Caco-2 (cell line): ENCODE results near the gene FLOT1. TPM values are rescaled to one million over a fixed set of nuclear protein-coding genes. Genes with fewer than 3 reads are reported as not detected.

ENCODE experiments used
- BruUV-seq: library from RNA; stranded (reverse); fragments of 400-500 nt; replicated peaks from 2 replicates; lab custom pipeline; 2021; lab: Mats Ljungman, UMichigan
- CTCF ChIA-PET: fragments of 300-600 bp; sonication (Branson Sonifier 250); formaldehyde crosslinking; loops from one replicate; lab custom pipeline; 2022; ENCODE audit warnings: antibody characterized with exemption; lab: Charles Lee
- POLR2A ChIA-PET: fragments of 300-600 bp; sonication (Branson Sonifier 250); formaldehyde crosslinking; loops from one replicate; lab custom pipeline; 2022; ENCODE audit warnings: antibody characterized with exemption; lab: Charles Lee
- DNase-seq, 2 experiments: peaks; one replicate each; pipeline versions ENCODE4 v3.0.0 to v3.0.0-alpha.2; 2020 to 2022
- H3K27me3 ChIP-seq: replicated peaks from 2 replicates; pipeline ENCODE4 v1.6.0; 2011; ENCODE audit warnings: low read length; ENCODE audit not compliant: control insufficient read depth, insufficient read depth
- H3K36me3 ChIP-seq: 2 replicates; pipeline ENCODE4 v1.5.1; 2011; ENCODE audit warnings: low read length; ENCODE audit not compliant: control insufficient read depth, insufficient read depth
- H3K4me1 ChIP-seq: fragments of 250-450 bp; sonication (Bioruptor Pico); 2 replicates; pipeline ENCODE4 v1.5.1; 2020; ENCODE audit warnings: mild to moderate bottlenecking
- H3K4me3 ChIP-seq: 2 replicates; pipeline ENCODE4 v1.5.1; 2011; ENCODE audit warnings: low read depth, mild to moderate bottlenecking, control low read depth, low read length
- H3K9me3 ChIP-seq: fragments of 250-450 bp; sonication (Bioruptor Pico); 2 replicates; pipeline ENCODE4 v1.5.1; 2020; ENCODE audit warnings: mild to moderate bottlenecking, moderate library complexity
- H3K27ac Mint-ChIP-seq: one replicate; pipeline ENCODE4 v1.8.0; 2022; ENCODE audit warnings: mixed read lengths; ENCODE audit not compliant: unreplicated experiment
- H3K27me3 Mint-ChIP-seq: one replicate; pipeline ENCODE4 v1.8.0; 2022; ENCODE audit warnings: mixed read lengths; ENCODE audit not compliant: insufficient read depth, unreplicated experiment
- H3K36me3 Mint-ChIP-seq: one replicate; pipeline ENCODE4 v1.8.0; 2022; ENCODE audit warnings: mild to moderate bottlenecking, mixed read lengths; ENCODE audit not compliant: insufficient read depth, unreplicated experiment
- H3K4me1 Mint-ChIP-seq: one replicate; pipeline ENCODE4 v1.8.0; 2022; ENCODE audit warnings: low read depth, mixed read lengths; ENCODE audit not compliant: unreplicated experiment
- H3K4me3 Mint-ChIP-seq: one replicate; pipeline ENCODE4 v1.8.0; 2022; ENCODE audit warnings: mild to moderate bottlenecking, moderate library complexity, mixed read lengths; ENCODE audit not compliant: unreplicated experiment
- H3K9me3 Mint-ChIP-seq: one replicate; pipeline ENCODE4 v1.8.0; 2022; ENCODE audit warnings: mixed read lengths; ENCODE audit not compliant: unreplicated experiment
- CTCF ChIP-seq, 2 experiments: fragments of 200-600 bp in 1 of 2; IDR thresholded peaks; 1 replicate in 1 of 2; 2 replicates in 1 of 2; pipeline versions ENCODE4 v1.5.1 to v1.8.0; 2011 to 2022; ENCODE audit warnings: antibody characterized with exemption in 1 of 2, control low read depth in 1 of 2, inconsistent platforms in 1 of 2, low read depth in 1 of 2, low read length in 1 of 2, mild to moderate bottlenecking in 1 of 2, moderate library complexity in 1 of 2; ENCODE audit not compliant: insufficient read depth in 1 of 2, severe bottlenecking in 1 of 2, unreplicated experiment in 1 of 2
- intact Hi-C: fragments of 100-400 bp; cut with micrococcal nuclease; formaldehyde crosslinking; loops from one replicate; pipeline ENCODE4 v1.10.0; 2022; ENCODE audit not compliant: unreplicated experiment
- total RNA-seq: library from RNA; stranded (reverse); gene quantifications from 2 replicates; pipeline ENCODE4 v1.2.3, GENCODE V29; 2022

FLOT1 gene
- total RNA-seq, 1 experiment from 2014 or later: 113 TPM

GRCh38 chr6:30769088-30769852, 26.8 kb upstream of the FLOT1 start:
- H3K27ac Mint-ChIP-seq: peak overlapping the region; percentile 100
- H3K9me3 Mint-ChIP-seq: peaks cover 14% of the 10 kb centered on the region
- peaks cover 10% of the 10 kb centered on the region for H3K36me3 Mint-ChIP-seq
- peak; percentile 87 to 92 for DNase-seq
- TF ChIP-seq CTCF (IDR thresholded peaks at IDR 0.05; ENCODE audit: insufficient read depth in 1 of 2, low read depth in 1 of 2, low read length in 1 of 2, severe bottlenecking in 1 of 2, unreplicated experiment in 1 of 2): no peak
- TSS peak; percentile 95 for BruUV-seq
- H3K27me3 Mint-ChIP-seq: no peaks in the 10 kb centered on the region
- ChIA-PET CTCF (interaction anchor here (1.0 to 1.4 kb wide), 3 partner anchors 10 to 52 kb away, joined by 3 to 4 read pairs (median 3); partner anchors contain the start of gene IER3), POLR2A (interaction anchor here (0.6 to 1.5 kb wide), 4 partner anchors 10 to 144 kb away, joined by 3 to 10 read pairs (median 4); partner anchors contain the start of gene IER3)
- intact Hi-C loops: loop anchor here (2.0 kb wide), 2 partner anchors 26 to 54 kb away; partner anchors contain the start of gene FLOT1
- peak overlapping the region; percentile 25 for H3K4me3 ChIP-seq
- H3K9me3 ChIP-seq: no peaks in the 10 kb centered on the region
- H3K36me3 ChIP-seq: no peaks in the 10 kb centered on the region
- peak overlapping the region; percentile 95 for H3K4me3 Mint-ChIP-seq
- H3K27me3 ChIP-seq: no peaks in the 10 kb centered on the region
- H3K4me1 Mint-ChIP-seq: peaks cover 35% of the 10 kb centered on the region
- H3K4me1 ChIP-seq: peaks cover 47% of the 10 kb centered on the region

- H3K4me3 Mint-ChIP-seq: peak overlapping the region; percentile 95
- CTCF ChIA-PET: interaction anchor here (1.0 to 1.4 kb wide), 3 partner anchors 10 to 52 kb away, joined by 3 to 4 read pairs (median 3); partner anchors contain the start of gene IER3
- peaks cover 19% of the 10 kb centered on the region for H3K9me3 Mint-ChIP-seq
- H3K36me3 Mint-ChIP-seq: peaks cover 16% of the 10 kb centered on the region
- Histone ChIP-seq H3K9me3 (no peaks in the 10 kb centered on the region), H3K4me1 (peaks cover 52% of the 10 kb centered on the region), H3K27me3 (no peaks in the 10 kb centered on the region), H3K36me3 (no peaks in the 10 kb centered on the region), H3K4me3 (peak overlapping the region; percentile 25)
- BruUV-seq: no TSS peak
- intact Hi-C loops: loop anchor here (2.0 kb wide), 2 partner anchors 26 to 54 kb away; partner anchors contain the start of gene FLOT1
- POLR2A ChIA-PET: interaction anchor here (0.5 to 1.5 kb wide), 4 partner anchors 9 to 25 kb away, joined by 3 to 5 read pairs (median 4); partner anchors contain the start of gene IER3
- H3K27me3 Mint-ChIP-seq: no peaks in the 10 kb centered on the region
- DNase-seq: no peak
- H3K4me1 Mint-ChIP-seq: peaks cover 41% of the 10 kb centered on the region
- H3K27ac Mint-ChIP-seq: peak overlapping the region; percentile 100
- no peak for TF ChIP-seq CTCF (IDR thresholded peaks at IDR 0.05; ENCODE audit: insufficient read depth in 1 of 2, low read depth in 1 of 2, low read length in 1 of 2, severe bottlenecking in 1 of 2, unreplicated experiment in 1 of 2)
Measured at GRCh38 chr6:30768634-30769087, 26.2 kb upstream of the FLOT1 start.

GRCh38 chr6:30767944-30768301, 25.4 kb upstream of the FLOT1 start:
- TF ChIP-seq CTCF (IDR thresholded peaks at IDR 0.05; ENCODE audit: insufficient read depth in 1 of 2, low read depth in 1 of 2, low read length in 1 of 2, severe bottlenecking in 1 of 2, unreplicated experiment in 1 of 2): no peak
- no peak for DNase-seq
- ChIA-PET CTCF (no interaction called here), POLR2A (no interaction called here)
- peak overlapping the region; percentile 13 for H3K4me3 Mint-ChIP-seq
- no TSS peak for BruUV-seq
- H3K36me3 Mint-ChIP-seq: peaks cover 22% of the 10 kb centered on the region
- H3K36me3 ChIP-seq: no peaks in the 10 kb centered on the region
- H3K9me3 Mint-ChIP-seq: peaks cover 19% of the 10 kb centered on the region
- peaks cover 45% of the 10 kb centered on the region for H3K4me1 Mint-ChIP-seq
- no peaks in the 10 kb centered on the region for H3K27me3 ChIP-seq
- H3K9me3 ChIP-seq: no peaks in the 10 kb centered on the region
- H3K4me1 ChIP-seq: peaks cover 59% of the 10 kb centered on the region
- H3K27ac Mint-ChIP-seq: peak overlapping the region; percentile 100
- H3K27me3 Mint-ChIP-seq: no peaks in the 10 kb centered on the region
- H3K4me3 ChIP-seq: no peak overlapping the region
- intact Hi-C loops: loop anchor here (2.0 kb wide), 2 partner anchors 25 to 55 kb away; partner anchors contain the start of gene FLOT1
